Measurements from ENCODE around the gene ST7.

DNA sequence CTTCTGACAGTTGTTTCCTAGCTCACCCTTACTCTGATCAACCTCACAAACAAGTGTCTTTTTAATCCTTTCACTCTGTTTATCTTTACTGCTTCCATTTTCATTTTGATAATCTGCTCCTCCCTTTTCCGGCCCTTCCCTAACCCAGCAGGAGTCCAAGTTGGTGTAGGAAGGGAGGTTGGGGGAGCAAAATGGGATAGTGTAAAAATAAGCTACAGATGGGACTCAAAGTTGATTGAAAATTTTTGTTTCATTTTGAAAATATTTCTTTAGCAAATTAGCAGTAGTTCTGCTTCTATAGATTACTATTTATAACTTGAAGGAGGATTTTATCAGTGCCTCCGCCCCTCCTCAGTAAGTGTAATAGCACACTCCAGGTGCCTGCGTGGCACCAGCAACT, 257.6 kb downstream of the ST7 start:
- TF ChIP-seq CTCF (IDR thresholded peaks at IDR 0.05) = no peak
- no peak for TF ChIP-seq POLR2A (IDR thresholded peaks at IDR 0.05)
